ENCODE results near the gene PRKG1.

PRKG1 gene

GRCh38 chr10:51488766-51489408 is 414.6 kb downstream of the PRKG1 start:
- no peak overlapping the region for H3K4me2 ChIP-seq (ENCODE audit: low read length)
- H4K12ac ChIP-seq (ENCODE audit: low read depth, low read length), result no peak overlapping the region
- H3K27ac ChIP-seq (ENCODE audit: low read depth, low read length), result no peak overlapping the region
- H3K27me3 ChIP-seq (ENCODE audit: insufficient read depth, low read length), result no peaks in the 10 kb centered on the region
- H3K4me3 ChIP-seq (ENCODE audit: low read depth, low read length), result no peak overlapping the region
- no CpG with 5 or more reads among the region's 5 CpGs for WGBS (ENCODE audit: extremely low coverage, insufficient coverage, insufficient read length)
- H3K4me1 ChIP-seq (ENCODE audit: control insufficient read depth in 1 of 2, insufficient read depth in 2 of 2, low read length in 2 of 2), result no peaks in the 10 kb centered on the region
- no peak overlapping the region for H2AK5ac ChIP-seq (ENCODE audit: low read length)
- no peak overlapping the region for H4K8ac ChIP-seq (ENCODE audit: low read depth, low read length)
- H2BK5ac ChIP-seq (ENCODE audit: low read depth, low read length, poor library complexity), result no peak overlapping the region
- no peak overlapping the region for H3K4ac ChIP-seq (ENCODE audit: low read depth, low read length)
- no peak overlapping the region for H3K18ac ChIP-seq (ENCODE audit: low read length)
- no peaks in the 10 kb centered on the region for H3K79me1 ChIP-seq (ENCODE audit: low read length)
- peak; percentile 48 to 86 for DNase-seq
- H3K79me2 ChIP-seq (ENCODE audit: control insufficient read depth, insufficient read depth, low read length, poor library complexity), result no peaks in the 10 kb centered on the region
- no peak overlapping the region for H2BK12ac ChIP-seq (ENCODE audit: low read length)
- no peaks in the 10 kb centered on the region for H3K9me3 ChIP-seq (ENCODE audit: insufficient read depth, low read depth, low read length)
- no peaks in the 10 kb centered on the region for H3K36me3 ChIP-seq (ENCODE audit: control insufficient read depth in 1 of 2, insufficient read depth in 2 of 2, low read length in 2 of 2)
- H3K23ac ChIP-seq (ENCODE audit: low read length), result no peak overlapping the region
- H4K91ac ChIP-seq (ENCODE audit: low read depth, low read length), result no peak overlapping the region
- no peak overlapping the region for H2BK120ac ChIP-seq (ENCODE audit: insufficient read depth, low read length, poor library complexity)
- no peak overlapping the region for H3K9ac ChIP-seq (ENCODE audit: low read length)
- no peak overlapping the region for H3K14ac ChIP-seq (ENCODE audit: low read length)
- H2AFZ ChIP-seq (ENCODE audit: insufficient read depth, low read length, poor library complexity), result no peak overlapping the region

DNA sequence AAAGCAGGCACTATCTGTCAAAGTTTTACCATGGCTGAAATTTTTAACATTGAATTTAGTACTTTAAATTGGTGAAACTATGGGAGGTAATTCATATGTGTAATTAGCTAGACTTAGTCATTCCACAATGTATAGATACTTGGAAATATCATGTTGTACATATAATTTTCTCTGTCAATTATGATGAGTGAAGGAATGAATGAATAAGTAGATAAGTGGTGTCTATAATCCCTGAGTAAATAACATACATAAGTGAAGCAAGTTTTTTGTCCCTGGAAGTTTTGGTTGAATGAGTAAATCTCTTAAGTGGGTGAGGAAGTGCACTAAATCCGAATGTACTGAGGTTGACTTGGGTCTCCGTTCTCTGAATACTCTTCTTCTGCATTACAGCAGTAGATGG is 424.1 kb downstream of the PRKG1 start:
- Histone ChIP-seq H3K79me2 (ENCODE audit: control insufficient read depth, insufficient read depth, low read length, poor library complexity) (no peaks in the 10 kb centered on the region), H3K4me1 (ENCODE audit: control insufficient read depth in 1 of 2, insufficient read depth in 2 of 2, low read length in 2 of 2) (no peaks in the 10 kb centered on the region), H2BK12ac (ENCODE audit: low read length) (no peak overlapping the region), H2AK5ac (ENCODE audit: low read length) (no peak overlapping the region), H4K12ac (ENCODE audit: low read depth, low read length) (no peak overlapping the region), H3K9ac (ENCODE audit: low read length) (no peak overlapping the region), H2AFZ (ENCODE audit: insufficient read depth, low read length, poor library complexity) (no peak overlapping the region), H3K4me3 (ENCODE audit: low read depth, low read length) (no peak overlapping the region), H3K27me3 (ENCODE audit: insufficient read depth, low read length) (no peaks in the 10 kb centered on the region), H3K9me3 (ENCODE audit: insufficient read depth, low read depth, low read length) (no peaks in the 10 kb centered on the region), H3K4me2 (ENCODE audit: low read length) (no peak overlapping the region), H3K4ac (ENCODE audit: low read depth, low read length) (no peak overlapping the region), H2BK5ac (ENCODE audit: low read depth, low read length, poor library complexity) (no peak overlapping the region), H4K91ac (ENCODE audit: low read depth, low read length) (no peak overlapping the region), H3K23ac (ENCODE audit: low read length) (no peak overlapping the region), H3K79me1 (ENCODE audit: low read length) (no peaks in the 10 kb centered on the region), H3K27ac (ENCODE audit: low read depth, low read length) (no peak overlapping the region), H3K18ac (ENCODE audit: low read length) (no peak overlapping the region), H3K14ac (ENCODE audit: low read length) (no peak overlapping the region), H2BK120ac (ENCODE audit: insufficient read depth, low read length, poor library complexity) (no peak overlapping the region), H3K36me3 (ENCODE audit: control insufficient read depth in 1 of 2, insufficient read depth in 2 of 2, low read length in 2 of 2) (no peaks in the 10 kb centered on the region), H4K8ac (ENCODE audit: low read depth, low read length) (no peak overlapping the region)
- no peak for DNase-seq
- WGBS (ENCODE audit: extremely low coverage, insufficient coverage, insufficient read length), result no CpG with 5 or more reads among the region's 2 CpGs

DNA sequence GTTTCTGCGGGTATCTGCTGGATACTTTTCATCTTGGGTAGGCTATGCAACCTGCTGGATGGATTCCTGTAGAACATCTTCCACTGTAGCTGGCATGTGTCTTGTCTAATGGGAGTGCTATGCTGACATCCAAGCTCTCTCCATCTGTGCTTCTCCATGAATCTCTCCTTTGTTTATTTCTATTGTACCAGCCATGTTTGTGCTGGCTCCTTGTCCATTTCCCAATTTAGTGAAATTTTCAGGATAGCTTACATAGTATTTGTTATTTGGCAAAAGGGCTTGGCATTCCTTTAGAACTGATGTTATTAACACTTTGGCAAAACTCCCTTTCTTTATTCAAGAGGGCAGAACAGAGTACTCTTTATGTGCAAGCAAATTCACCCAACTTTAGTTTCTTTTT is 427.1 kb downstream of the PRKG1 start:
- H2AFZ ChIP-seq (ENCODE audit: insufficient read depth, low read length, poor library complexity), result no peak overlapping the region
- H4K91ac ChIP-seq (ENCODE audit: low read depth, low read length), result no peak overlapping the region
- no peaks in the 10 kb centered on the region for H3K27me3 ChIP-seq (ENCODE audit: insufficient read depth, low read length)
- H4K8ac ChIP-seq (ENCODE audit: low read depth, low read length), result no peak overlapping the region
- no peaks in the 10 kb centered on the region for H3K9me3 ChIP-seq (ENCODE audit: insufficient read depth, low read depth, low read length)
- H2AK5ac ChIP-seq (ENCODE audit: low read length), result no peak overlapping the region
- no peak overlapping the region for H3K27ac ChIP-seq (ENCODE audit: low read depth, low read length)
- H3K14ac ChIP-seq (ENCODE audit: low read length), result no peak overlapping the region
- H4K12ac ChIP-seq (ENCODE audit: low read depth, low read length), result no peak overlapping the region
- H3K4ac ChIP-seq (ENCODE audit: low read depth, low read length), result no peak overlapping the region
- no peak overlapping the region for H3K9ac ChIP-seq (ENCODE audit: low read length)
- H3K36me3 ChIP-seq (ENCODE audit: control insufficient read depth in 1 of 2, insufficient read depth in 2 of 2, low read length in 2 of 2), result no peaks in the 10 kb centered on the region
- no CpG with 5 or more reads among the region's 1 CpG for WGBS (ENCODE audit: extremely low coverage, insufficient coverage, insufficient read length)
- peak in 1 of 2 donors; percentile 4 for DNase-seq
- H2BK120ac ChIP-seq (ENCODE audit: insufficient read depth, low read length, poor library complexity), result no peak overlapping the region
- no peak overlapping the region for H3K4me2 ChIP-seq (ENCODE audit: low read length)
- no peak overlapping the region for H2BK12ac ChIP-seq (ENCODE audit: low read length)
- H3K4me1 ChIP-seq (ENCODE audit: control insufficient read depth in 1 of 2, insufficient read depth in 2 of 2, low read length in 2 of 2), result no peaks in the 10 kb centered on the region
- H3K4me3 ChIP-seq (ENCODE audit: low read depth, low read length), result no peak overlapping the region
- no peaks in the 10 kb centered on the region for H3K79me1 ChIP-seq (ENCODE audit: low read length)
- no peaks in the 10 kb centered on the region for H3K79me2 ChIP-seq (ENCODE audit: control insufficient read depth, insufficient read depth, low read length, poor library complexity)
- no peak overlapping the region for H3K18ac ChIP-seq (ENCODE audit: low read length)
- H2BK5ac ChIP-seq (ENCODE audit: low read depth, low read length, poor library complexity), result no peak overlapping the region
- no peak overlapping the region for H3K23ac ChIP-seq (ENCODE audit: low read length)

GRCh38 chr10:51502124-51502523 is 427.8 kb downstream of the PRKG1 start:
- H2BK5ac ChIP-seq (ENCODE audit: low read depth, low read length, poor library complexity), result no peak overlapping the region
- no peak overlapping the region for H3K4me3 ChIP-seq (ENCODE audit: low read depth, low read length)
- H3K9me3 ChIP-seq (ENCODE audit: insufficient read depth, low read depth, low read length), result no peaks in the 10 kb centered on the region
- H3K18ac ChIP-seq (ENCODE audit: low read length), result no peak overlapping the region
- H4K12ac ChIP-seq (ENCODE audit: low read depth, low read length), result no peak overlapping the region
- H2AFZ ChIP-seq (ENCODE audit: insufficient read depth, low read length, poor library complexity), result no peak overlapping the region
- H3K4me1 ChIP-seq (ENCODE audit: control insufficient read depth in 1 of 2, insufficient read depth in 2 of 2, low read length in 2 of 2), result no peaks in the 10 kb centered on the region
- no peak overlapping the region for H3K9ac ChIP-seq (ENCODE audit: low read length)
- H3K79me2 ChIP-seq (ENCODE audit: control insufficient read depth, insufficient read depth, low read length, poor library complexity), result no peaks in the 10 kb centered on the region
- H3K4me2 ChIP-seq (ENCODE audit: low read length), result no peak overlapping the region
- no peak overlapping the region for H2BK120ac ChIP-seq (ENCODE audit: insufficient read depth, low read length, poor library complexity)
- no peak overlapping the region for H3K27ac ChIP-seq (ENCODE audit: low read depth, low read length)
- no peaks in the 10 kb centered on the region for H3K79me1 ChIP-seq (ENCODE audit: low read length)
- no peak overlapping the region for H3K4ac ChIP-seq (ENCODE audit: low read depth, low read length)
- WGBS (ENCODE audit: extremely low coverage, insufficient coverage, insufficient read length), result no CpG with 5 or more reads among the region's 1 CpG
- H3K23ac ChIP-seq (ENCODE audit: low read length), result no peak overlapping the region
- H4K8ac ChIP-seq (ENCODE audit: low read depth, low read length), result no peak overlapping the region
- no peak overlapping the region for H2AK5ac ChIP-seq (ENCODE audit: low read length)
- H4K91ac ChIP-seq (ENCODE audit: low read depth, low read length), result no peak overlapping the region
- no peaks in the 10 kb centered on the region for H3K36me3 ChIP-seq (ENCODE audit: control insufficient read depth in 1 of 2, insufficient read depth in 2 of 2, low read length in 2 of 2)
- no peak overlapping the region for H3K14ac ChIP-seq (ENCODE audit: low read length)
- no peak overlapping the region for H2BK12ac ChIP-seq (ENCODE audit: low read length)
- no peaks in the 10 kb centered on the region for H3K27me3 ChIP-seq (ENCODE audit: insufficient read depth, low read length)
- DNase-seq, result no peak

Data from trophoblast cell (in vitro differentiated cells and primary cell).